Stomach (tissue), 4 donors: ENCODE measurements around the gene ARHGAP26.

Source experiments
- CTCF ChIP-seq, 7 experiments: fragments of 450-650 bp in 4 of 7; fragments of 200-600 bp in 3 of 7; sonication (generic) in 3 of 7; IDR thresholded peaks; one replicate each; pipeline ENCODE4 v1.5.1; 2016 to 2019; ENCODE audit warnings: antibody characterized with exemption in 7 of 7, control low read depth in 2 of 7, mild to moderate bottlenecking in 1 of 7
- POLR2A ChIP-seq, 4 donors: fragments of 450-650 bp; IDR thresholded peaks; one replicate each; pipeline ENCODE4 v1.6.1; 2016; ENCODE audit warnings: antibody characterized with exemption in 4 of 4, control low read depth in 2 of 4, mild to moderate bottlenecking in 1 of 4, moderate library complexity in 1 of 4
- POLR2AphosphoS5 ChIP-seq, 3 donors: sonication (generic); formaldehyde crosslinking; IDR thresholded peaks; one replicate each; pipeline ENCODE4 v1.6.1; 2016; ENCODE audit warnings: antibody characterized with exemption in 3 of 3

- no peak for TF ChIP-seq CTCF (IDR thresholded peaks at IDR 0.05)
- no peak for TF ChIP-seq POLR2A (IDR thresholded peaks at IDR 0.05)
- no peak for TF ChIP-seq POLR2AphosphoS5 (IDR thresholded peaks at IDR 0.05)
Observed at GRCh38 chr5:143110591-143110990, 340.4 kb downstream of the ARHGAP26 start.
